OCI-LY3 (cell line): ENCODE measurements around the gene TSPAN9.

Experiments used
- H2AFZ ChIP-seq: fragments of 200-600, 300-600 bp; shearing (Covaris generic); 2 replicates; pipeline ENCODE4 v1.6.0; 2014; ENCODE audit warnings: antibody characterized with exemption, low read depth, low read length
- H3K27ac ChIP-seq: fragments of 200-600, 300-600 bp; sonication (generic); 2 replicates; pipeline ENCODE4 v1.5.1; 2014; ENCODE audit warnings: mild to moderate bottlenecking, low read length, moderate library complexity, mixed read lengths
- H3K27me3 ChIP-seq: fragments of 200-600, 300-600 bp; sonication (generic); 2 replicates; pipeline ENCODE4 v1.6.1; 2014; ENCODE audit warnings: low read depth, low read length, mixed read lengths
- H3K36me3 ChIP-seq: fragments of 200-600, 300-600 bp; sonication (generic); replicated peaks from 2 replicates; pipeline ENCODE3; 2014; ENCODE audit warnings: low read depth, low read length, mixed read lengths
- H3K4me1 ChIP-seq: fragments of 300-600, 200-600 bp; sonication (generic); 2 replicates; pipeline ENCODE4 v1.6.1; 2014; ENCODE audit warnings: low read length, mixed read lengths
- H3K4me2 ChIP-seq: fragments of 200-600, 300-600 bp; sonication (generic); 2 replicates; pipeline ENCODE4 v1.6.1; 2014; ENCODE audit warnings: low read length, mixed read lengths
- H3K4me3 ChIP-seq: fragments of 300-600, 200-600 bp; sonication (generic); 2 replicates; pipeline ENCODE4 v1.5.1; 2014; ENCODE audit warnings: antibody characterized with exemption, mild to moderate bottlenecking, low read length, moderate library complexity
- H3K79me2 ChIP-seq: fragments of 300-600, 200-600 bp; shearing (Covaris generic); 2 replicates; pipeline ENCODE4 v1.6.1; 2014; ENCODE audit warnings: mild to moderate bottlenecking, low read length, mixed read lengths
- H3K9ac ChIP-seq: fragments of 300-600, 200-600 bp; shearing (Covaris generic); 2 replicates; pipeline ENCODE4 v1.6.0; 2014; ENCODE audit warnings: mild to moderate bottlenecking, low read length, moderate library complexity
- H3K9me3 ChIP-seq: fragments of 200-600, 300-600 bp; shearing (Covaris generic); 2 replicates; pipeline ENCODE4 v1.6.1; 2014; ENCODE audit warnings: low read length, mixed read lengths; ENCODE audit not compliant: insufficient read depth
- H4K20me1 ChIP-seq: fragments of 200-600, 300-600 bp; sonication (generic); 2 replicates; pipeline ENCODE4 v1.6.1; 2016; ENCODE audit warnings: low read length, mixed read lengths; ENCODE audit not compliant: insufficient read depth
- EZH2phosphoT487 ChIP-seq: fragments of 200-600 bp; shearing (Covaris generic); IDR thresholded peaks from 2 replicates; pipeline ENCODE4 v1.6.1; 2018; ENCODE audit warnings: antibody characterized with exemption, mixed run types, low read depth
- TF ChIP-seq, protein P1 (sequence below): fragments of 200-600, 300-600 bp; sonication (generic); IDR thresholded peaks from 2 replicates; pipeline ENCODE4 v1.5.1; 2014; ENCODE audit warnings: antibody characterized with exemption, low read length, low read depth

TSPAN9 gene

DNA sequence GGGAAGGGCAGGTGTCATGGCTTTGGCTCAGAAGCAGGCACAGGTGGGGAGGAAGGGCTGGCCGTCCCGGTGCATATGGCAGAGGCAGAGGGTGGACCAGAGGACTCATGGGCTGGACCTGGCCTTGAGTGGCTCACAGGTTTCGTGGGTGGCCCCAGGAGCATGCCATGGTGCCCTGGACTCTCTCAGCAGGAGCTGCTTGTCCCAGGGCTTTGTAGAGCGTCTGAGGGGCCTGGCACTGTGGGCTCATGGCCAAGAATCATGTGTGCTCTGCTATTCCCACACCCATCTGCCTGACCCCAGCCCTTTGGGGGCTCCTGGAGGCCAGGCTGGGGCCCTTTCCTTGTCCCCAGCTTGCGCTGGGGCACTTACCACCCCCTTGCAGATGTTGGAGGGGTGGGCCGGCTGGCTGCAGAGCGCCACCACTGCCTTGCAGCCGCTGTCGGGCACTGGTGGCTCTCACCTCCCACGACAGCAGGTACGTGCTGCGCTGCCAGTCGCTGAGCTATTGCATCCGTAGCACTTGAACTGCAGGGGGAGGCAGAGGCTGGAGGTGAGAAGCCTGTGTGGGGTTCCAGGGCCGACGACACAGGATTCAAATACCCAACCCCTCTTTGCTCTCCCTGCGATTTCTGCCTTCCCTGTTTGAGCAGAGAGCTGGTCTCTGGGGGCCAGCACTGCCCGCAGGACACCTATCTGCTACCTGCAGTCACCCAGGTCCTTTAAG lies 226.4 kb downstream of the TSPAN9 start:
- Histone ChIP-seq H3K4me3 (no peak overlapping the region), H3K27ac (no peak overlapping the region), H3K79me2 (no peaks in the 10 kb centered on the region), H3K27me3 (peaks cover 12% of the 10 kb centered on the region; the same call in 1 of the 2 replicates), H4K20me1 (no peaks in the 10 kb centered on the region; the same call in 1 of the 2 replicates), H3K9ac (no peak overlapping the region), H3K4me2 (no peak overlapping the region), H3K36me3 (no peaks in the 10 kb centered on the region), H3K9me3 (no peaks in the 10 kb centered on the region), H2AFZ (no peak overlapping the region), H3K4me1 (peaks cover 9% of the 10 kb centered on the region)
- no peak for TF ChIP-seq EZH2phosphoT487
- TF ChIP-seq, protein P1, sequence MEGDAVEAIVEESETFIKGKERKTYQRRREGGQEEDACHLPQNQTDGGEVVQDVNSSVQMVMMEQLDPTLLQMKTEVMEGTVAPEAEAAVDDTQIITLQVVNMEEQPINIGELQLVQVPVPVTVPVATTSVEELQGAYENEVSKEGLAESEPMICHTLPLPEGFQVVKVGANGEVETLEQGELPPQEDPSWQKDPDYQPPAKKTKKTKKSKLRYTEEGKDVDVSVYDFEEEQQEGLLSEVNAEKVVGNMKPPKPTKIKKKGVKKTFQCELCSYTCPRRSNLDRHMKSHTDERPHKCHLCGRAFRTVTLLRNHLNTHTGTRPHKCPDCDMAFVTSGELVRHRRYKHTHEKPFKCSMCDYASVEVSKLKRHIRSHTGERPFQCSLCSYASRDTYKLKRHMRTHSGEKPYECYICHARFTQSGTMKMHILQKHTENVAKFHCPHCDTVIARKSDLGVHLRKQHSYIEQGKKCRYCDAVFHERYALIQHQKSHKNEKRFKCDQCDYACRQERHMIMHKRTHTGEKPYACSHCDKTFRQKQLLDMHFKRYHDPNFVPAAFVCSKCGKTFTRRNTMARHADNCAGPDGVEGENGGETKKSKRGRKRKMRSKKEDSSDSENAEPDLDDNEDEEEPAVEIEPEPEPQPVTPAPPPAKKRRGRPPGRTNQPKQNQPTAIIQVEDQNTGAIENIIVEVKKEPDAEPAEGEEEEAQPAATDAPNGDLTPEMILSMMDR = no peak

DNA sequence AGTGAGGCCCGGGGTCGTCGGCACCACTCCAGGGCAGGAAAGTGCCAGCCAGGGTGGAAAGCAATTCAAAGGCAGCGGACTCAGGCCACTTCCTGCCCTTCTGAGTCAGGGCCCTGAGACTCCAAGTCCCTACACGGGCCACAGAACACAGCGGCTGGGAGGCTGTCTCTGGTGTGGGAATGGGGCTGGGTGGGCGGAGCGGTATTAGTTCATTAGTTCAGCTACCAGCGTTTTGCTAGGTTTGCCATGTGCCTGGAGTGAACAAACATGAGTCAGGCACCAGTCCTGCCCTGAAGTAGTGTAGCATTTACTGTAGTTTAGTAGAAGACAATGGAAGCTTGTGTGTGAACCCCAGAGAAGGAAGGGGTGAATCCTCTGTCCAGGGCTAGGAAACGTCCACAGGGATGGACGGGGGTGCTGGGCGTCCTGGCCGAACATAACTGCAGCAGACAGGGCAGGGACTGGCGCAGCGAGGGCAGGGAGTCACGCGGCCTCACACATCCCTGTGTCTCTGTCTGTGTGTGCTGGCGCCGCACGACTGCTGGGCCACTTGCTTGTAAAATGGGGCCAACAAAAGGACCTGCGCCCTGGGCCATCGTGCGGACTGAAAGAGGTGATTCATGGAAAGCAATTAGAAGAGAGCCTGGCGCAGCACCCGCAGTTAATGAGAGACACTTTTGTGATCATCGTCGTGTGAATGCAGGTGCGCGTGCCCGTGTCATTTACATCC lies 227.4 kb downstream of the TSPAN9 start:
- H3K4me3 ChIP-seq = no peak overlapping the region
- no peaks in the 10 kb centered on the region for H3K36me3 ChIP-seq
- TF ChIP-seq, protein P1 = no peak
- no peak for TF ChIP-seq EZH2phosphoT487
- H3K9ac ChIP-seq = no peak overlapping the region
- no peaks in the 10 kb centered on the region for H3K9me3 ChIP-seq
- H3K4me1 ChIP-seq = peaks cover 9% of the 10 kb centered on the region
- H3K27me3 ChIP-seq = peaks cover 5% of the 10 kb centered on the region
- no peak overlapping the region for H3K27ac ChIP-seq
- H3K79me2 ChIP-seq = no peaks in the 10 kb centered on the region
- no peak overlapping the region for H2AFZ ChIP-seq
- no peaks in the 10 kb centered on the region; the same call in 1 of the 2 replicates for H4K20me1 ChIP-seq
- no peak overlapping the region for H3K4me2 ChIP-seq

DNA sequence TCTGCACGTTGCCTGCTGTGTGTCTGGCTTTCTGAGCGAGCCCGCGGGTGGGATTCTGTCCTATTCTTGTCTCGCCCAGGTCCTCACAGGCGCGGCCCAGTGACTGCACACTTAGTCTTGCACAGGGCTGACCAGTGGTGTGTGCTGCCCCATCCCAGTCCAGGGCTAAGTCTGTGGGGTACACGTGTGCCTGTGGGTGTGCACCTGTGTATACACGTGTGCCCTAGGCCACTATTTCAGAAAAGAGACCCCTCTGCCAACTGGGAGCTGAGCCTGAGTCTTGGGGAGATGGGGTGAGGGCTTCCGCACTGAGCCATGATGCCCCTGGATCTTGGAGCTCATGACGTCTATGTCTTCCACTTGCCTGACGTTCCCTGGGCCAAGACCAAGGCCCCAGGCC lies 228.3 kb downstream of the TSPAN9 start:
- no peak overlapping the region for H3K4me2 ChIP-seq
- H3K79me2 ChIP-seq = no peaks in the 10 kb centered on the region
- H3K36me3 ChIP-seq = no peaks in the 10 kb centered on the region
- no peak overlapping the region for H3K9ac ChIP-seq
- H3K4me1 ChIP-seq = peaks cover 4% of the 10 kb centered on the region; the same call in 1 of the 2 replicates
- H2AFZ ChIP-seq = no peak overlapping the region
- no peak overlapping the region for H3K4me3 ChIP-seq
- peaks cover 5% of the 10 kb centered on the region for H3K27me3 ChIP-seq
- no peaks in the 10 kb centered on the region for H3K9me3 ChIP-seq
- TF ChIP-seq, protein P1 = no peak
- TF ChIP-seq EZH2phosphoT487 = no peak
- no peak overlapping the region for H3K27ac ChIP-seq
- no peaks in the 10 kb centered on the region; the same call in 1 of the 2 replicates for H4K20me1 ChIP-seq

DNA sequence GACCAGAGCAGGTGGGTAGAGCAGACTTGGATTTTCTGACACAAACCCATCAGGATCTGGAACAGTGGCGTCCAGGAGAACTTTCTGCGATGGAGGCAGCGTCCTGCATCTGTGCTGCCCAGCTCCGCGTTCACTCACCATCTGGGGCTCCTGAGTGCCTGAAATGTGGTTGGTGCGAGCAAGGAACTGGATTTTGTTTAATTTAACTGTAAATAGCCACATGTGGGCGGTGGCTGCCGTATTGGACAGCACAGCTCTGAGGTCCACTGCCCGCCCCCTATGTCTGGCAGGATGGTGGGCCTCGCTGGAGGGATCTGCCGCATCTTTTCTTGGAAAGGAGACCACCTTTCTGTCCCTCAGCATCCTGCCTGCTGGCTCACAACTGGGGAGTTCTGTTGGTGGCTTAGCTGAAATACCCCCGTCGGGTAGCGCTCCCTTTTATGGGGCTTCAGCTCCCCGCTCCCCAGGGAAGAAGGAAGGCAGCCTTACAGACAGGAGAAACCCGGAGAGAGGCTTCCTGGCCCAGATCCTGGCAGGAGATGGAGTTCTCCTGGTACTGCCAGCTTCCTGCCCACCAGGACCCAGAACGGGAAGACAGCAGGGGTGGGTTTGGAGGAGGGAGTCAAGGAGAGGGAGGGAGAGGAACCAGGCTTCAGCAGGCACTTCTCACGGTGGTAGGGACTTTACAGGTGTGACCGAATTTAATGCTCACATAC lies 228.9 kb downstream of the TSPAN9 start:
- H3K4me3 ChIP-seq = no peak overlapping the region
- H3K79me2 ChIP-seq = no peaks in the 10 kb centered on the region
- peaks cover 5% of the 10 kb centered on the region for H3K27me3 ChIP-seq
- no peak overlapping the region for H3K27ac ChIP-seq
- TF ChIP-seq, protein P1 = no peak
- H4K20me1 ChIP-seq = no peaks in the 10 kb centered on the region; the same call in 1 of the 2 replicates
- no peaks in the 10 kb centered on the region for H3K4me1 ChIP-seq
- H3K9ac ChIP-seq = no peak overlapping the region
- no peaks in the 10 kb centered on the region for H3K9me3 ChIP-seq
- H3K4me2 ChIP-seq = no peak overlapping the region
- H3K36me3 ChIP-seq = no peaks in the 10 kb centered on the region
- no peak overlapping the region for H2AFZ ChIP-seq
